CD14-positive monocyte (primary cell): ENCODE data around the gene SLC35F1. TPM values are rescaled to one million over a fixed set of nuclear protein-coding genes. Genes with fewer than 3 reads are reported as not detected.

ENCODE experiments used
- DNase-seq, 3 donors: peaks; one replicate each; pipeline ENCODE4 v3.0.0-alpha.2; 2011 to 2022
- H2AFZ ChIP-seq: 2 replicates; pipeline ENCODE4 v1.6.0; 2012; ENCODE audit warnings: mild to moderate bottlenecking, low read depth, low read length, inconsistent platforms; ENCODE audit not compliant: insufficient read depth, poor library complexity, severe bottlenecking
- H3K27ac ChIP-seq, 2 donors: 1 replicate in 1 of 2; 2 replicates in 1 of 2; pipeline ENCODE4 v1.5.1; 2012 to 2013; ENCODE audit warnings: low read length in 2 of 2, control low read depth in 1 of 2, inconsistent platforms in 1 of 2, low read depth in 1 of 2, mild to moderate bottlenecking in 1 of 2
- H3K27me3 ChIP-seq, 2 donors: one replicate each; pipeline versions ENCODE4 v1.6.0 to v1.6.1; 2011 to 2013; ENCODE audit warnings: low read length in 2 of 2; ENCODE audit not compliant: control insufficient read depth in 2 of 2, insufficient read depth in 2 of 2
- H3K36me3 ChIP-seq, 2 donors: replicated peaks in 1 of 2; 1 replicate in 1 of 2; 2 replicates in 1 of 2; pipeline versions ENCODE4 v1.5.1 to v1.6.1; 2012 to 2013; ENCODE audit warnings: low read length in 2 of 2, control low read depth in 1 of 2, inconsistent platforms in 1 of 2, mild to moderate bottlenecking in 1 of 2; ENCODE audit not compliant: insufficient read depth in 2 of 2, control insufficient read depth in 1 of 2
- H3K4me1 ChIP-seq, 2 donors: 1 replicate in 1 of 2; 2 replicates in 1 of 2; pipeline versions ENCODE4 v1.5.1 to v1.6.1; 2012 to 2013; ENCODE audit warnings: low read length in 2 of 2, control low read depth in 1 of 2, inconsistent platforms in 1 of 2, mild to moderate bottlenecking in 1 of 2, moderate library complexity in 1 of 2; ENCODE audit not compliant: insufficient read depth in 2 of 2, control insufficient read depth in 1 of 2
- H3K4me2 ChIP-seq: replicated peaks from 2 replicates; pipeline ENCODE3; 2012; ENCODE audit warnings: low read length, moderate library complexity, mild to moderate bottlenecking; ENCODE audit not compliant: poor library complexity, severe bottlenecking; ENCODE audit errors: extremely low read depth
- H3K4me3 ChIP-seq, 3 experiments: fragments of 200-600 bp in 1 of 3; sonication (generic) in 1 of 3; replicated peaks in 1 of 3; 1 replicate in 2 of 3; 2 replicates in 1 of 3; pipeline ENCODE4 v1.5.1; 2011 to 2013; ENCODE audit warnings: low read length in 3 of 3, mild to moderate bottlenecking in 3 of 3, control low read depth in 2 of 3, low read depth in 2 of 3, inconsistent platforms in 1 of 3, moderate library complexity in 1 of 3
- H3K79me2 ChIP-seq: 2 replicates; pipeline ENCODE4 v1.6.0; 2012; ENCODE audit warnings: mild to moderate bottlenecking, control low read depth, inconsistent platforms, low read length, moderate library complexity; ENCODE audit not compliant: insufficient read depth
- H3K9ac ChIP-seq: 2 replicates; pipeline ENCODE4 v1.6.0; 2017; ENCODE audit warnings: low read length, mild to moderate bottlenecking; ENCODE audit not compliant: insufficient read depth, poor library complexity, severe bottlenecking
- H3K9me3 ChIP-seq, 2 donors: replicated peaks in 1 of 2; 1 replicate in 1 of 2; 2 replicates in 1 of 2; pipeline versions ENCODE4 v1.5.1 to v1.6.1; 2012 to 2013; ENCODE audit warnings: low read length in 2 of 2, control low read depth in 1 of 2; ENCODE audit not compliant: control insufficient read depth in 1 of 2, insufficient read depth in 1 of 2
- H4K20me1 ChIP-seq: 2 replicates; pipeline ENCODE4 v1.6.0; 2012; ENCODE audit warnings: mild to moderate bottlenecking, low read length, control low read depth, moderate library complexity; ENCODE audit not compliant: insufficient read depth
- H3K27ac Mint-ChIP-seq, 7 donors: one replicate each; pipeline ENCODE4 v1.8.0; 2020; ENCODE audit warnings: mild to moderate bottlenecking in 7 of 7, mixed read lengths in 7 of 7, moderate library complexity in 6 of 7, inconsistent platforms in 2 of 7
- H3K27me3 Mint-ChIP-seq, 3 donors: one replicate each; pipeline ENCODE4 v1.8.0; 2021 to 2022; ENCODE audit warnings: low read depth in 3 of 3, mild to moderate bottlenecking in 3 of 3, mixed read lengths in 3 of 3, moderate library complexity in 3 of 3, inconsistent platforms in 1 of 3
- H3K36me3 Mint-ChIP-seq, 2 donors: one replicate each; pipeline ENCODE4 v1.8.0; 2020; ENCODE audit warnings: mixed read lengths in 2 of 2, inconsistent platforms in 1 of 2, mild to moderate bottlenecking in 1 of 2
- H3K4me1 Mint-ChIP-seq: one replicate; pipeline ENCODE4 v1.8.0; 2020; ENCODE audit warnings: mild to moderate bottlenecking, mixed read lengths
- H3K4me3 Mint-ChIP-seq, 2 donors: one replicate each; pipeline ENCODE4 v1.8.0; 2020; ENCODE audit warnings: mild to moderate bottlenecking in 2 of 2, mixed read lengths in 2 of 2, moderate library complexity in 1 of 2
- H3K9me3 Mint-ChIP-seq, 7 donors: one replicate each; pipeline ENCODE4 v1.8.0; 2020 to 2022; ENCODE audit warnings: mixed read lengths in 7 of 7, mild to moderate bottlenecking in 6 of 7, moderate library complexity in 6 of 7, inconsistent platforms in 2 of 7
- CTCF ChIP-seq: fragments of 200-600 bp; IDR thresholded peaks from one replicate; pipeline ENCODE4 v1.8.0; 2022; ENCODE audit warnings: antibody characterized with exemption, mild to moderate bottlenecking
- WGBS: methylation state at CpG from one replicate; pipeline ENCODE4 v1.1.5; 2013; ENCODE audit warnings: missing lambda C conversion rate; ENCODE audit not compliant: insufficient coverage; 5-methylcytosine and 5-hydroxymethylcytosine counted together
- intact Hi-C, 2 donors: fragments of 100-400 bp; cut with micrococcal nuclease; formaldehyde crosslinking; loops; one replicate each; pipeline versions ENCODE4 v1.15.0 to v1.15.1; 2023
- polyA plus RNA-seq, 3 donors: library from polyadenylated mRNA; depleted of rRNA in 1 of 3; unstranded in 2 of 3; stranded (reverse) in 1 of 3; fragments of 300-500 nt in 2 of 3; fragments of >200 nt in 1 of 3; fragmentation: Illumina TruSeq in 2 of 3; gene quantifications; 1 replicate in 2 of 3; 2 replicates in 1 of 3; pipeline ENCODE4 v1.2.3, GENCODE V29; 2012 to 2021

Gene SLC35F1
- polyA plus RNA-seq, 3 donors = not detected

- TF ChIP-seq CTCF = no peak
- intact Hi-C loops = no loop called here
- Histone ChIP-seq H3K9me3 (no peaks in the 10 kb centered on the region), H3K9ac (no peak overlapping the region), H3K79me2 (no peaks in the 10 kb centered on the region), H2AFZ (no peak overlapping the region), H4K20me1 (no peaks in the 10 kb centered on the region), H3K36me3 (no peaks in the 10 kb centered on the region), H3K4me2 (no peak overlapping the region), H3K27ac (no peak overlapping the region), H3K4me1 (no peaks in the 10 kb centered on the region), H3K4me3 (no peak overlapping the region), H3K27me3 (no peaks in the 10 kb centered on the region)
- H3K36me3 Mint-ChIP-seq = no peaks in the 10 kb centered on the region
- DNase-seq = no peak
- H3K27ac Mint-ChIP-seq = no peak overlapping the region
- H3K4me3 Mint-ChIP-seq = no peak overlapping the region
- peaks cover 0 to 4% (median 2%) of the 10 kb centered on the region in 7 donors for H3K9me3 Mint-ChIP-seq
- no peaks in the 10 kb centered on the region for H3K4me1 Mint-ChIP-seq
- H3K27me3 Mint-ChIP-seq = peaks cover 0 to 2% (median 2%) of the 10 kb centered on the region in 3 donors
- 71% methylated on average over 1 of the region's 1 CpG for WGBS
Observed at GRCh38 chr6:118165500-118165899, 258.4 kb downstream of the SLC35F1 start.

- DNase-seq = no peak
- Histone ChIP-seq H4K20me1 (no peaks in the 10 kb centered on the region), H3K27me3 (no peaks in the 10 kb centered on the region), H3K4me2 (no peak overlapping the region), H3K4me3 (no peak overlapping the region), H3K27ac (no peak overlapping the region), H3K79me2 (no peaks in the 10 kb centered on the region), H3K4me1 (no peaks in the 10 kb centered on the region), H3K36me3 (no peaks in the 10 kb centered on the region), H3K9ac (no peak overlapping the region), H2AFZ (no peak overlapping the region), H3K9me3 (peaks cover 0 to 2% of the 10 kb centered on the region in 2 donors)
- Mint-ChIP-seq H3K9me3 (peaks cover 0 to 6% (median 2%) of the 10 kb centered on the region in 7 donors), H3K27ac (no peak overlapping the region), H3K4me1 (no peaks in the 10 kb centered on the region), H3K27me3 (peaks cover 0 to 2% (median 2%) of the 10 kb centered on the region in 3 donors), H3K36me3 (no peaks in the 10 kb centered on the region), H3K4me3 (no peak overlapping the region)
- TF ChIP-seq CTCF = no peak
- intact Hi-C loops = no loop called here
- WGBS = 100% methylated on average over 1 of the region's 5 CpGs
Observed at GRCh38 chr6:118168421-118168820, 261.4 kb downstream of the SLC35F1 start.
